K562 (cell line): ENCODE measurements around the gene PAIP2. TPM values are rescaled to one million over a fixed set of nuclear protein-coding genes. Genes with fewer than 3 reads are reported as not detected.

Source experiments
- ATAC-seq: fragments of 200-7000 bp; cut with Tn5 transposase; 3 replicates; pipeline ENCODE4 v1.9.1; 2020; ENCODE audit warnings: moderate library complexity
- BruUV-seq: library from RNA; stranded (reverse); fragments of 400-500 nt; replicated peaks from 2 replicates; lab custom pipeline; 2021; lab: Mats Ljungman, UMichigan
- CTCF ChIA-PET: fragments of 300-600 bp; formaldehyde crosslinking; extraction: SDS; loops from one replicate; lab custom pipeline; 2021; ENCODE audit warnings: low intra/inter-chr PET ratio; lab: Yijun Ruan, JAX
- POLR2A ChIA-PET: fragments of 300-600, 350-650 bp; sonication (Branson Sonifier 250); formaldehyde crosslinking; extraction: SDS; loops from one replicate; lab custom pipeline; 2021; ENCODE audit warnings: antibody characterized with exemption, inconsistent platforms; lab: Yijun Ruan, JAX
- DNase-seq, 4 experiments: peaks; one replicate each; pipeline versions ENCODE4 v3.0.0 to v3.0.0-alpha.2; 2011 to 2018; ENCODE audit warnings: low spot score in 3 of 4, mixed read lengths in 3 of 4; ENCODE audit errors: extremely low read depth in 1 of 4
- FAIRE-seq: peaks from 2 replicates; lab custom pipeline; 2011; peaks lifted over from hg19 to GRCh38; lab: Jason Lieb, UNC
- H2AFZ ChIP-seq: 2 replicates; pipeline ENCODE4 v1.6.0; 2011; ENCODE audit warnings: low read depth, low read length, control low read depth, inconsistent platforms
- H3K27ac ChIP-seq: fragments of 200-600 bp; 3 replicates; pipeline ENCODE4 v1.8.0; 2011; ENCODE audit warnings: low read depth, mild to moderate bottlenecking, control low read depth, inconsistent platforms, low read length, moderate library complexity, mixed read lengths; ENCODE audit errors: extremely low read depth
- H3K27me3 ChIP-seq, 2 experiments: fragments of 300-600 bp in 1 of 2; 2 replicates in 1 of 2; 3 replicates in 1 of 2; pipeline versions ENCODE4 v1.6.0 to v1.8.0; 2011; ENCODE audit warnings: inconsistent platforms in 2 of 2, low read length in 2 of 2, mild to moderate bottlenecking in 1 of 2, mixed read lengths in 1 of 2, moderate library complexity in 1 of 2; ENCODE audit not compliant: control insufficient read depth in 2 of 2, insufficient read depth in 2 of 2
- H3K36me3 ChIP-seq: fragments of 300-600 bp; 3 replicates; pipeline ENCODE4 v1.8.0; 2011; ENCODE audit warnings: mild to moderate bottlenecking, low read length, inconsistent platforms; ENCODE audit not compliant: control insufficient read depth, insufficient read depth
- H3K4me1 ChIP-seq, 2 experiments: fragments of 200-600 bp in 1 of 2; replicated peaks in 1 of 2; 2 replicates in 1 of 2; 3 replicates in 1 of 2; pipeline versions ENCODE4 v1.5.1 to v1.8.0; 2011; ENCODE audit warnings: inconsistent platforms in 2 of 2, low read length in 2 of 2, mild to moderate bottlenecking in 1 of 2, mixed read lengths in 1 of 2, moderate library complexity in 1 of 2; ENCODE audit not compliant: control insufficient read depth in 2 of 2, insufficient read depth in 2 of 2
- H3K4me2 ChIP-seq: 2 replicates; pipeline ENCODE4 v1.6.1; 2011; ENCODE audit warnings: low read length, control low read depth, inconsistent platforms, mixed read lengths; ENCODE audit not compliant: insufficient read depth
- H3K4me3 ChIP-seq: fragments of 200-600 bp; sonication (generic), shearing (Covaris generic); 2 replicates; pipeline ENCODE4 v1.5.1; 2016; ENCODE audit warnings: control low read depth, inconsistent platforms
- H3K79me2 ChIP-seq: fragments of 200-600 bp; 3 replicates; pipeline ENCODE4 v1.8.0; 2011; ENCODE audit warnings: low read length, inconsistent platforms; ENCODE audit not compliant: control insufficient read depth, insufficient read depth
- H3K9ac ChIP-seq, 2 experiments: 2 replicates each; pipeline versions ENCODE4 v1.6.0 to v1.6.1; 2011; ENCODE audit warnings: low read depth in 2 of 2, low read length in 2 of 2, control low read depth in 1 of 2, inconsistent platforms in 1 of 2, mild to moderate bottlenecking in 1 of 2, mixed read lengths in 1 of 2; ENCODE audit not compliant: insufficient read depth in 1 of 2
- H3K9me1 ChIP-seq: one replicate; pipeline ENCODE4 v1.6.0; 2011; ENCODE audit warnings: inconsistent platforms, mild to moderate bottlenecking, low read length, moderate library complexity; ENCODE audit not compliant: control insufficient read depth, insufficient read depth
- H3K9me3 ChIP-seq: replicated peaks from 2 replicates; pipeline ENCODE4 v1.5.1; 2011; ENCODE audit warnings: low read depth, low read length, inconsistent platforms; ENCODE audit not compliant: control insufficient read depth, insufficient read depth
- H4K20me1 ChIP-seq: replicated peaks from 2 replicates; pipeline ENCODE4 v1.6.1; 2011; ENCODE audit warnings: low read length, inconsistent platforms, mixed read lengths; ENCODE audit not compliant: control insufficient read depth, insufficient read depth
- CHD4 ChIP-seq: fragments of 200-600 bp; sonication (generic); IDR thresholded peaks from 3 replicates; pipeline ENCODE4 v1.6.1; 2012; ENCODE audit warnings: low read depth, mild to moderate bottlenecking, mixed read lengths, low read length, inconsistent platforms; ENCODE audit not compliant: insufficient read depth, insufficient replicate concordance, poor library complexity, severe bottlenecking
- EHMT2 ChIP-seq: fragments of 450-650 bp; IDR thresholded peaks from 2 replicates; pipeline ENCODE4 v1.6.1; 2018; ENCODE audit warnings: antibody characterized with exemption
- MYC ChIP-seq, 2 experiments: fragments of 250-450 bp in 1 of 2; sonication (Bioruptor Pico) in 1 of 2; IDR thresholded peaks; 2 replicates each; pipeline versions ENCODE4 v1.5.1 to v1.6.1; 2012 to 2021; ENCODE audit warnings: low read depth in 2 of 2, borderline replicate concordance in 1 of 2, improper control_type of control experiment in 1 of 2, low read length in 1 of 2, mild to moderate bottlenecking in 1 of 2, moderate library complexity in 1 of 2
- NFE2 ChIP-seq: IDR thresholded peaks from 2 replicates; pipeline ENCODE4 v1.6.1; 2014; ENCODE audit warnings: antibody characterized with exemption, low read depth
- PPARD ChIP-seq: fragments of 250-450 bp; sonication (Bioruptor Pico); IDR thresholded peaks from 2 replicates; pipeline ENCODE4 v1.8.0; 2022; ENCODE audit warnings: inconsistent platforms, mild to moderate bottlenecking, moderate library complexity
- PYGO2 ChIP-seq: fragments of 450-650 bp; IDR thresholded peaks from 2 replicates; pipeline ENCODE4 v1.6.1; 2016; ENCODE audit warnings: mild to moderate bottlenecking, missing genetic modification characterization, moderate library complexity, missing compliant biosample characterization
- SAP30 ChIP-seq: fragments of 200-600 bp; sonication (generic); IDR thresholded peaks from 2 replicates; pipeline ENCODE4 v1.6.1; 2012; ENCODE audit warnings: borderline replicate concordance, low read depth, mild to moderate bottlenecking, moderate library complexity, low read length, control low read depth, inconsistent platforms; ENCODE audit not compliant: insufficient read depth, poor library complexity, severe bottlenecking
- TEAD1 ChIP-seq, 2 experiments: fragments of 450-650 bp in 1 of 2; sonication (generic) in 1 of 2; formaldehyde crosslinking; IDR thresholded peaks; 2 replicates each; pipeline versions ENCODE4 v1.4.0 to v1.8.0; 2020 to 2022; ENCODE audit warnings: mild to moderate bottlenecking in 2 of 2, missing genetic modification reagents in 1 of 2
- ZNF175 ChIP-seq: fragments of 200-800 bp; sonication (Bioruptor generic); IDR thresholded peaks from 2 replicates; pipeline ENCODE4 v1.6.1; 2016; ENCODE audit warnings: low read depth, mild to moderate bottlenecking, missing genetic modification characterization, missing compliant biosample characterization
- ZNF232 ChIP-seq: sonication (generic); formaldehyde crosslinking; IDR thresholded peaks from 2 replicates; pipeline ENCODE4 v1.8.0; 2022; ENCODE audit warnings: mild to moderate bottlenecking, missing genetic modification reagents
- ZNF644 ChIP-seq: fragments of 200-800 bp; sonication (Bioruptor generic); IDR thresholded peaks from 2 replicates; pipeline ENCODE4 v1.6.1; 2016; ENCODE audit warnings: low read depth, missing genetic modification characterization, missing compliant biosample characterization
- in situ Hi-C: fragments of 300-500 bp; cut with MboI; formaldehyde crosslinking; loops from 4 replicates; pipeline ENCODE4 v1.15.0; 2018; ENCODE audit warnings: inconsistent platforms, mixed read lengths
- intact Hi-C: fragments of 100-400 bp; cut with micrococcal nuclease; formaldehyde crosslinking; loops from 2 replicates; pipeline ENCODE4 v1.14.2; 2022
- polyA plus RNA-seq, 8 experiments: library from polyadenylated mRNA; depleted of rRNA in 4 of 8; stranded (reverse) in 5 of 8; unstranded in 3 of 8; fragments of >200 nt; fragmentation: Nextera tagmentation in 2 of 8; fragmentation: Illumina TruSeq in 1 of 8; extraction: Ambion mirVana in 2 of 8; extraction: Trizol in 1 of 8; gene quantifications; 2 replicates each; pipeline versions ENCODE4 v1.2.1 to v1.2.3, GENCODE V29; 2011 to 2014; ENCODE audit warnings: inconsistent platforms in 1 of 8, missing spikeins in 1 of 8
- total RNA-seq, 7 experiments: library from RNA; depleted of rRNA in 6 of 7; stranded (reverse); fragments of >200 nt in 6 of 7; fragmentation: Illumina TruSeq in 2 of 7; extraction: Trizol in 2 of 7; gene quantifications; 2 replicates each; pipeline versions ENCODE4 v1.2.1 to v1.2.3, GENCODE V29; 2011 to 2021; ENCODE audit warnings: low replicate concordance in 1 of 7
- TF ChIP-seq, protein P1 (sequence below): sonication (generic); formaldehyde crosslinking; IDR thresholded peaks from 2 replicates; pipeline ENCODE4 v1.8.0; 2022; ENCODE audit warnings: mild to moderate bottlenecking, missing genetic modification reagents
- TF ChIP-seq, protein P2 (sequence below): sonication (generic); formaldehyde crosslinking; IDR thresholded peaks from 2 replicates; pipeline ENCODE4 v1.8.1; 2023; ENCODE audit warnings: mild to moderate bottlenecking, missing genetic modification reagents
- TF ChIP-seq, protein P3 (sequence below): fragments of 450-650 bp; formaldehyde crosslinking; IDR thresholded peaks from 2 replicates; pipeline ENCODE4 v1.4.0; 2022; ENCODE audit warnings: mild to moderate bottlenecking, moderate library complexity

Gene PAIP2
- total and polyA plus RNA-seq, 9 of the 15 experiments (the other 6 are each of a cell fraction or from before 2014, with no cell fraction given), result 78.3 to 187 (median 128) TPM

DNA sequence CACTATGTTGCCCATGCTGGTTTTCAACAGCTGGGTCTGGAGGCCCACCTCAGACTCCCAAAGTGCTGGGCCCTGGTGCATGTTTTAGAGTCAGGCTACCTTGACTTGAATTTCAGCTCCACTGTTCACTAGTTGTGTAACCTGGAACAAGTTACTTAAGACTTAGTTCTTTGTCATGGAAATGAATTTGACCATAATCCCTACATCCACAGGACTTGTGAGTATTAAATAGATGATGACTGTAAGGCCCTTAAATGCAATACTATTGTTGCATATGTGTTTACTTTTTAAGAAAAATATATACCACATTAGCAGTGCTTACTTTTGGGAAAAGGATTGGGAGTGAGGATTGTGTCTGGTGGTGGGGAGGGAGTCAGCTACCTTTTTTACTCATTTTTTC, 16.4 kb downstream of the PAIP2 start:
- H4K20me1 ChIP-seq, result 0 out of 2 replicates have a peak, but pooled peaks cover 7% of the 10 kb centered on the region
- TF ChIP-seq, protein P1, sequence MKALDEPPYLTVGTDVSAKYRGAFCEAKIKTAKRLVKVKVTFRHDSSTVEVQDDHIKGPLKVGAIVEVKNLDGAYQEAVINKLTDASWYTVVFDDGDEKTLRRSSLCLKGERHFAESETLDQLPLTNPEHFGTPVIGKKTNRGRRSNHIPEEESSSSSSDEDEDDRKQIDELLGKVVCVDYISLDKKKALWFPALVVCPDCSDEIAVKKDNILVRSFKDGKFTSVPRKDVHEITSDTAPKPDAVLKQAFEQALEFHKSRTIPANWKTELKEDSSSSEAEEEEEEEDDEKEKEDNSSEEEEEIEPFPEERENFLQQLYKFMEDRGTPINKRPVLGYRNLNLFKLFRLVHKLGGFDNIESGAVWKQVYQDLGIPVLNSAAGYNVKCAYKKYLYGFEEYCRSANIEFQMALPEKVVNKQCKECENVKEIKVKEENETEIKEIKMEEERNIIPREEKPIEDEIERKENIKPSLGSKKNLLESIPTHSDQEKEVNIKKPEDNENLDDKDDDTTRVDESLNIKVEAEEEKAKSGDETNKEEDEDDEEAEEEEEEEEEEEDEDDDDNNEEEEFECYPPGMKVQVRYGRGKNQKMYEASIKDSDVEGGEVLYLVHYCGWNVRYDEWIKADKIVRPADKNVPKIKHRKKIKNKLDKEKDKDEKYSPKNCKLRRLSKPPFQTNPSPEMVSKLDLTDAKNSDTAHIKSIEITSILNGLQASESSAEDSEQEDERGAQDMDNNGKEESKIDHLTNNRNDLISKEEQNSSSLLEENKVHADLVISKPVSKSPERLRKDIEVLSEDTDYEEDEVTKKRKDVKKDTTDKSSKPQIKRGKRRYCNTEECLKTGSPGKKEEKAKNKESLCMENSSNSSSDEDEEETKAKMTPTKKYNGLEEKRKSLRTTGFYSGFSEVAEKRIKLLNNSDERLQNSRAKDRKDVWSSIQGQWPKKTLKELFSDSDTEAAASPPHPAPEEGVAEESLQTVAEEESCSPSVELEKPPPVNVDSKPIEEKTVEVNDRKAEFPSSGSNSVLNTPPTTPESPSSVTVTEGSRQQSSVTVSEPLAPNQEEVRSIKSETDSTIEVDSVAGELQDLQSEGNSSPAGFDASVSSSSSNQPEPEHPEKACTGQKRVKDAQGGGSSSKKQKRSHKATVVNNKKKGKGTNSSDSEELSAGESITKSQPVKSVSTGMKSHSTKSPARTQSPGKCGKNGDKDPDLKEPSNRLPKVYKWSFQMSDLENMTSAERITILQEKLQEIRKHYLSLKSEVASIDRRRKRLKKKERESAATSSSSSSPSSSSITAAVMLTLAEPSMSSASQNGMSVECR, result no peak
- TF ChIP-seq NFE2, result no peak
- TF ChIP-seq ZNF175 (CRISPR knock-in tag), result no peak
- no peak for TF ChIP-seq ZNF232 (CRISPR knock-in tag)
- no peak for TF ChIP-seq TEAD1 (CRISPR knock-in tag; IDR thresholded peaks at IDR 0.05)
- TF ChIP-seq, protein P2, sequence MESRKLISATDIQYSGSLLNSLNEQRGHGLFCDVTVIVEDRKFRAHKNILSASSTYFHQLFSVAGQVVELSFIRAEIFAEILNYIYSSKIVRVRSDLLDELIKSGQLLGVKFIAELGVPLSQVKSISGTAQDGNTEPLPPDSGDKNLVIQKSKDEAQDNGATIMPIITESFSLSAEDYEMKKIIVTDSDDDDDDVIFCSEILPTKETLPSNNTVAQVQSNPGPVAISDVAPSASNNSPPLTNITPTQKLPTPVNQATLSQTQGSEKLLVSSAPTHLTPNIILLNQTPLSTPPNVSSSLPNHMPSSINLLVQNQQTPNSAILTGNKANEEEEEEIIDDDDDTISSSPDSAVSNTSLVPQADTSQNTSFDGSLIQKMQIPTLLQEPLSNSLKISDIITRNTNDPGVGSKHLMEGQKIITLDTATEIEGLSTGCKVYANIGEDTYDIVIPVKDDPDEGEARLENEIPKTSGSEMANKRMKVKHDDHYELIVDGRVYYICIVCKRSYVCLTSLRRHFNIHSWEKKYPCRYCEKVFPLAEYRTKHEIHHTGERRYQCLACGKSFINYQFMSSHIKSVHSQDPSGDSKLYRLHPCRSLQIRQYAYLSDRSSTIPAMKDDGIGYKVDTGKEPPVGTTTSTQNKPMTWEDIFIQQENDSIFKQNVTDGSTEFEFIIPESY (CRISPR knock-in tag), result no peak
- TF ChIP-seq, protein P3, sequence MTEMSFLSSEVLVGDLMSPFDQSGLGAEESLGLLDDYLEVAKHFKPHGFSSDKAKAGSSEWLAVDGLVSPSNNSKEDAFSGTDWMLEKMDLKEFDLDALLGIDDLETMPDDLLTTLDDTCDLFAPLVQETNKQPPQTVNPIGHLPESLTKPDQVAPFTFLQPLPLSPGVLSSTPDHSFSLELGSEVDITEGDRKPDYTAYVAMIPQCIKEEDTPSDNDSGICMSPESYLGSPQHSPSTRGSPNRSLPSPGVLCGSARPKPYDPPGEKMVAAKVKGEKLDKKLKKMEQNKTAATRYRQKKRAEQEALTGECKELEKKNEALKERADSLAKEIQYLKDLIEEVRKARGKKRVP (CRISPR knock-in tag), result no peak
- TF ChIP-seq PPARD (CRISPR knock-in tag), result no peak
- TF ChIP-seq SAP30, result no peak
- no peak for TF ChIP-seq MYC (IDR thresholded peaks at IDR 0.05; ENCODE audit: low read depth, low read length)
- no peak for TF ChIP-seq MYC (CRISPR knock-in tag; IDR thresholded peaks at IDR 0.05; ENCODE audit: borderline replicate concordance, low read depth)
- no peak for TF ChIP-seq ZNF644 (tag)
- TF ChIP-seq CHD4, result no peak
- no peak for TF ChIP-seq PYGO2 (tag)
- no peak for TF ChIP-seq EHMT2

More for the DNA sequence above, 16.4 kb downstream of the PAIP2 start:
- Histone ChIP-seq H2AFZ (no peak overlapping the region), H3K27ac (no peak overlapping the region), H3K9ac (no peak overlapping the region), H3K4me2 (no peak overlapping the region), H3K27me3 (no peaks in the 10 kb centered on the region), H3K4me1 (no peaks in the 10 kb centered on the region), H3K9me1 (no peaks in the 10 kb centered on the region), H3K79me2 (peaks cover 87% of the 10 kb centered on the region), H3K9me3 (no peaks in the 10 kb centered on the region; the same call in 1 of the 2 replicates), H3K36me3 (peaks cover 37% of the 10 kb centered on the region), H3K4me3 (no peak overlapping the region)
- FAIRE-seq, result no peak
- no peak for ATAC-seq
- DNase-seq, result no peak
- no TSS peak for BruUV-seq
- in situ Hi-C loops, result no loop called here
- POLR2A ChIA-PET, result interaction anchor here (0.6 to 2.8 kb wide), 5 partner anchors 10 to 384 kb away, joined by 3 to 17 read pairs (median 5); partner anchors contain the start of gene PAIP2
- CTCF ChIA-PET, result no interaction called here
- intact Hi-C loops, result no loop called here
